Fibroblast of skin of left quadriceps (primary cell): ENCODE results near the gene RPP40.
"Not testable (repeated sequence)": the region's sequence is repeated elsewhere in the genome, so short reads cannot be mapped to it uniquely, and the experiment has no call there.

ENCODE experiments used
- DNase-seq, 2 experiments: peaks; one replicate each; pipeline ENCODE4 v3.0.0-alpha.2; 2013; ENCODE audit warnings: low read depth in 2 of 2

Gene RPP40

GRCh38 chr6:5020142-5020541, 16.3 kb upstream of the RPP40 start:
- DNase-seq = no peak

GRCh38 chr6:5014072-5014561, 10.3 kb upstream of the RPP40 start:
- no peak for DNase-seq

GRCh38 chr6:5012519-5012918, 8.7 kb upstream of the RPP40 start:
- DNase-seq = peak; percentile 73 to 80

GRCh38 chr6:5011346-5011745, 7.5 kb upstream of the RPP40 start:
- DNase-seq = no peak

GRCh38 chr6:5007531-5007930, 3.7 kb upstream of the RPP40 start:
- no peak for DNase-seq

GRCh38 chr6:5006222-5006621, 2.4 kb upstream of the RPP40 start:
- no peak for DNase-seq

- DNase-seq = not testable (repeated sequence)
These were observed 1.2 kb upstream of the RPP40 start for GRCh38 chr6:5005038-5005433.

GRCh38 chr6:5004373-5005037, 668 bp upstream of the RPP40 start:
- no peak for DNase-seq

GRCh38 chr6:4999586-4999985, 4.3 kb downstream of the RPP40 start:
- no peak for DNase-seq

- no peak for DNase-seq
These were observed 6.0 kb downstream of the RPP40 start for GRCh38 chr6:4997862-4998261.

GRCh38 chr6:4994741-4995140, 9.1 kb downstream of the RPP40 start:
- DNase-seq = no peak

- no peak for DNase-seq
These were observed 16.4 kb downstream of the RPP40 start for GRCh38 chr6:4987432-4987831.

- DNase-seq = no peak
These were observed 16.8 kb downstream of the RPP40 start for GRCh38 chr6:4986999-4987398.

GRCh38 chr6:4983322-4983721, 20.5 kb downstream of the RPP40 start:
- DNase-seq = no peak

- no peak for DNase-seq
These were observed 22.1 kb downstream of the RPP40 start for GRCh38 chr6:4981761-4982160.

- no peak for DNase-seq
These were observed 24.4 kb downstream of the RPP40 start for GRCh38 chr6:4979426-4979825.

- no peak for DNase-seq
These were observed 26.4 kb downstream of the RPP40 start for GRCh38 chr6:4977468-4977867.

GRCh38 chr6:4975506-4975905, 28.3 kb downstream of the RPP40 start:
- DNase-seq = no peak

GRCh38 chr6:4974962-4975361, 28.9 kb downstream of the RPP40 start:
- no peak for DNase-seq

GRCh38 chr6:4973982-4974745, 29.7 kb downstream of the RPP40 start:
- DNase-seq = peak in 1 of 2 experiments; percentile 17

- no peak for DNase-seq
These were observed 30.4 kb downstream of the RPP40 start for GRCh38 chr6:4973415-4973814.

- no peak for DNase-seq
These were observed 31.4 kb downstream of the RPP40 start for GRCh38 chr6:4972438-4972837.

- DNase-seq = no peak
These were observed 32.0 kb downstream of the RPP40 start for GRCh38 chr6:4971851-4972250.
